GM21447 (cell line): ENCODE measurements around the gene ANO1.

Experiments
- ATAC-seq: cut with Tn5 transposase; IDR thresholded peaks from one replicate; pipeline ENCODE4 v1.9.1; 2021; ENCODE audit not compliant: unreplicated experiment

Gene ANO1

DNA sequence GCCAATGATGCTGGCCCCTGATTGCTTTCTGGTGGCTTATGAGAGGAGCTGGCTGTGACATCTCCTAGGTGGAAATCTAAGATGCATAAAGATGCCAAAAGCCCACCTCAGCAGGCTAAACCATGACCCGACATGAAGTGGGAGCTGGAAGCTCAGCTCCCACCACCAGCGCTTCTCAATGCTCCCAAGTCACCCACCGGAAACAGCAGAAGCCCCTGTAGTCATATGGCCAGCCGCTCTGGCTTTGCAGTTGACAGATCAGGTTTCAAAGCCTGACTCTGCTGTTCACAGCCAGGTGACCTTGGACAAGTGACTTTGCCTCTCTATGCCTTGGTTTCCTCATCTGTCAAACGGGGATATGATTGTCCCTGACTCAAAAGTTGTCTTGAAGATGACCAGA lies 29.1 kb upstream of the ANO1 start:
- ATAC-seq = no peak

DNA sequence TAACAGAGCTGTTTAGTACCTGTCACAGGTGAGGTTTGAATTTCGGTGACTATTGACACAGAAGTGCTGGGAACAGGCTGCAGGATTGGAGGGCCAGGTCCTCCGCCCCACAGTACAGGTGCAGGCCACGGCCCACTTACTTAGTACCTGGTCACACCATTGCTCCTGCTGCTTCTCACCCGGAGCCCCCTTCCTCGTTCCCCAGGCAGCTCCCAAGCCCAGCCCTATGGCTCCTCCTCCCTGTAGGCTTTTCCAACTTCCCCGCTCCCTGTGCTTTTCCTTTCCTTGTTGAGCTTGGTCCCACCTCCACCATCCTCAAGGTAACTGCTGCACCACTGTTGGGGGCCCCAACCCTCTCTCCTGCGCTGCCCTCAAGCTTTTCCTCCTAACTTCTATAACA lies 27.9 kb upstream of the ANO1 start:
- ATAC-seq = no peak

DNA sequence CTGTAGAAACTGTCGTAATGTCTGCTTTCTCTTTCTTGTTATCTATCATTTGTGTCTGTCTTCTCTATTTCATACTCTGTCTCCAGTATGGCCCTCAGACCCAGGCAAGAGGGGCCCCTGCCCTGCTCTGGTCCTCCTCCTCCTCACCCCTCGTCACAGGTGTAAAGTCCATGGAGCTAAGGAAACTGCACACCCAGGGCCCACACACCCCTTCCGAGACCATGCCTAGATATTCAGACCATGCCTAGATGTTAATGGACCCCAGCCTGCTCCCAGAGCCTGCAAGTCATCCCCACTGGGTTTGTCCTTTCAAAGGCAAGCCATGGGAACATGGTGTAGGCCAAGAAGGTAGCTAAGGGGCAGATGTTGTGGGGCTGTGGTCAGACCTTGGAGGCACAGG lies 24.1 kb upstream of the ANO1 start:
- ATAC-seq = no peak

DNA sequence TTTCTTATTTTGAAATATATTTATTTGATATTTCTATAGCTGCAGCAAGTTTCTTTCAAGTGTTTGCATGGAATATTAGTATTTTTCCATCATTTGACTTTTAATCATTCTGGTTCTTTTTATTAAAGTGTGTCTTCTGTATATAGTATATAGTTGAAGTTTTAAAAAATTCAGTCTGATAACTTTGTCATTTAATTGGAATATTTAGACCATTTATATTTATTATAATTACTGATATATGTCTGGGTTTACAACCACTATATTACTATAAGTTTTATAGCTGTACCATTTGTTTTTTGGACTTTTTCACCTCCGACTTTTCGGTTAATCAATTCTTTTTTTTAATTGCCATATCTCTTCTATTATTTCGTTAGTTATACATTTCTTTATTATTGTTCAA lies 22.7 kb upstream of the ANO1 start:
- no peak for ATAC-seq

DNA sequence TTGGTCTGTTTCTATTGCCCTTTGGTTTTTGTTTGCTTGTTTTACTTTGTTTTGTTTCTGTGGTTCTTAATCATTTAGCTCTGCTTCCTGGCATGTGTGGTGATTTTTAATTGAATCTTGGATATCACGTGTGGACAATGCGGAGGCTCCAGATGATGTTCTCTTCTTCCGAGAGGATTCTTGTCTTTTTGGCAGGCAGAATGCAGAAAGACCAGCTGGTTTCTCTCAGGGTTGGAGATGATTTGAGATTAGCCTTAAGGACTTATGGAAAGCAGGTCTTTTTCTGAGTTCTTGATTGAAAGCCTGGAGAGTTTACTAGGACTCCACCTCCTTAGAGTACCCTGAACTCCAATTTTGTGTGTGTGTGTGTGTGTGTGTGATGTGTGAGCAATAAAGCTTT lies 21.0 kb upstream of the ANO1 start:
- ATAC-seq = no peak

DNA sequence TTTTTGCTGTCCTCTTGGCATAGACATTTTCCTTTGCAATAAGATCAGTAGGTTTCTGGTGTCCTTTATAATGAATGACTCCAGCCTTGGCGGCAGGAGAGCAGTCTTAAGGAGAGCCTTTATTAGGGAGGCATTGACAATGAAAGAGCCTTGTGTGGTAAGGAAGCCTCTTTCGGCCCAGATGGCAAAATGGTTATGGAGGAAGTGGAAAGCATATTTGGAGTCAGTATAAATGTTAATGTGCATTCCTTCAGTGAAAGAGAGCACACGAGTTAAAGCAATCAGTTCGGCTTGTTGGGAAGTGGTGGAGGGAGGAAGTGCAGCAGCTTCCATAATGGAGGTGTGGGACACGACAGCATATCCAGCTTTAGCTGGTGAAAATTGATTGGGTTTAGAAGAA lies 18.1 kb upstream of the ANO1 start:
- ATAC-seq = no peak

DNA sequence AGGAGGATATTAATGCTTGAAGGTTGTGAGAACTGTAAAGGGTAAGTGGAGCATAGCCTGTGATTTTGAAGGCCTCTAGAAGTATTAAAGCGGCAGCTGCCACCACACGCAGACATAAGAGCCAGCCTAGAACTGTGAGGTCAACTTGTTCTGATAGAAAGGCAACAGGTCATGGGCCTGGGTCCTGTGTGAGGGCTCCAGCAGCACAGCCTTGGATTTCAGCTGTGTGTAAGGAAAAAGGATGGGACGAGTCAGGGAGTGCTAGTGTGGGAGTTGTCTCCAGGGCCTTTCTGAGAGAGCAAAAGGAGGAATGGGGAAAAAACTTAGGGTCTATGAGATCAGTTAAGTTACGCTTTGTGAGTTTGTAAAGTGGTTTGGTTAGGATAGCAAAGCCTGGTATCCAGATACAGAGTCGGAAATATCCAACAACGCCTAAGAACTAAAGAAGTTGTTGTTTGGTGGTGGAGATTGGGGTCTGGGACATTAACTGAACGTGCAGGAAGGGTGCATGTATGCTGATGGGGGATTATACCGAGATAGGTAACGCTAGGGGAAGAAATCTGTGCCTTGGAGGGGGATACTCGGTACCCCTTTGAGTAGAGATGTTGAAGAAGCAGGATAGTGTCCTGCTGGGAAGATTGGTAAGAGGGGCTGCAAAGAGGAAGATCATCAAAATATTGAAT lies 17.4 kb upstream of the ANO1 start:
- ATAC-seq = no peak

DNA sequence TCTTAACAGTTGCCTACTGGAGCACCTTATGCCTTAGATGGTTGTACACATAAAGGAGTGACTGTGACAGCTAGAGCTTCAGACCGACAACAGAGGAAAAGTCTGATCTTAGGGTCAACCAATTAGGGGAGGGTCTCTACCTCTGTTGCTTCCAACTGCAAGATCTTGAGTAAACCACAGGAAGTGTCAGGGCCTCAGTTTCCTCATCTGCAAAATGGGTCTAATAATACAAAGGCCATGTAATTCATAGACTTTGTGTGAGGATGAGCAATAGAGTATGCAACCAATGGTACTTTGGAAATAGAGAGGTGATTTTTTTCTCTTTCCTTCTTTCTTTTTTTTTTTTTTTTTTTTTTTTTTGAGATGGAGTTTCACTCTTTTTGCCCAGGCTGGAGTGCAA lies 16.4 kb upstream of the ANO1 start:
- no peak for ATAC-seq

DNA sequence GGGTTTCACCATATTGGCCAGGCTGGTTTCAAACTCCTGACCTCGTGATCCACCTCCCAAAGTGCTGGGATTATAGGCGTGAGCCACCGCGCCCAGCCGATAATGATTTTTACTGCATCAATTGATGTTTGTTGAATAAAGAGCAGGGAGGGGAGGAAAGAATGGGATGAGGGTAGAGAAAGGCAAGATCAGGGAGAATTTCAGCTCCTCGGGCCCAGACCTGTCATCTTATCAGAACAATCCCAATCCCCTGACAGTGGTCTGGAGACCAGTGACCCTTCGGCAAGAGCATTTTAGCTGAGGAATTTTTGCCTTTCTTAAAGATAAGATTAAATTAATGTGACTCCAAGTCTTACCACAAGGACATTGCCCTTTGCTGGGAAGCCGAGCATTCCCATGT lies 15.0 kb upstream of the ANO1 start:
- ATAC-seq = no peak

DNA sequence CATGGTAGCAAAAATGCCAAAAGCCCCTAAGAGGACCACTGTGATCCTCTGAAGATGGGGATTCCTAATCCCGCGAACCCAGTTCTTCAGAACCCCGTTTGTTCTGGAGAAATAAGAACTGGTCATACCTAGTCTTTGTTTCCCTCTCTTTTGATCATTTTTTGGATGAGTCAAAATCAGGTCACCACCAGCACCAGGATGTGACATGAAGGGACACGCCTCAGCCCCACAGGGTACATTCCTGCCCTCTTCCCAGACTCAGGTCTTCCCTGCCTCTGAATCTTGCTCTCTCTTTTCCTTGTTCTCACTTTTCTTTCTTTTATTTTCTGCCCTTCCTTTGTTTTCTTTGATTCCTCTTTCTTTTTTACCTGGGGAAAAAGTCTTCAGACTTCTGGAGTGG lies 14.6 kb upstream of the ANO1 start:
- no peak for ATAC-seq

DNA sequence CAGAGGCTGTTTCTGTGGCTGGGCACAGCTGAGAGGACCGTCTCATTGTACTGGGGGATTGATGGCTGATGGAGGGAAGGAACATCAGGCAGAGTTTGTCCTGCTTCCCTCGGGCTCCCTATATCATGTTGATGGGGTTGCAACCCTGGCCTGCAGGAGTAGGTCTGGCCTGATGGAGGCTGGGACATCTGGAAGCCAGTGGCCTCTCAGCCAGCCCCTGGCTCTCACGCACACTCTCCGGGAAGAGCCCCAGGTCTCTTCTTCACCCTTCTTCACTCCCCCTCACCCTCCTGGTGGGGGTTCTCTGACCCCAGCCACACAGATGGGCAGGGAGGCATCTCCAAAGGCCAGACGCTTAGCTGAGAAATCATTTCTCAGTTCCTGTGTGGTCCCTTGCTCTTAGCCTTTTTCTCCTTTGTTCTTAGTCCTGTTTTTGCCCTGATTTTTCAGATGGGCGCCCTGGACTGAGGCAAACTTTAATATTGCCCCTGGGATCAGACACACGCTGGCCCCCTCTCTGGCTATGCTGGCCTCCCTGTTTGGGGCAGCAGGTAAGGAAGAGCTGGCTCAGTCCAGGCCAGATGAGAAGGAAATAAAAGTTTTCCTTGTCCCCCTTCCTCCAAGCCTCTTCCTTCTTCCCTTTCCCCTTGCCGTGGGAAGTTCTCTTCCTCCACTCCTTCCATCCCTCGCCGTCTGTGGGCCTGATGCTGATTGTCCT lies 13.9 kb upstream of the ANO1 start:
- no peak for ATAC-seq

DNA sequence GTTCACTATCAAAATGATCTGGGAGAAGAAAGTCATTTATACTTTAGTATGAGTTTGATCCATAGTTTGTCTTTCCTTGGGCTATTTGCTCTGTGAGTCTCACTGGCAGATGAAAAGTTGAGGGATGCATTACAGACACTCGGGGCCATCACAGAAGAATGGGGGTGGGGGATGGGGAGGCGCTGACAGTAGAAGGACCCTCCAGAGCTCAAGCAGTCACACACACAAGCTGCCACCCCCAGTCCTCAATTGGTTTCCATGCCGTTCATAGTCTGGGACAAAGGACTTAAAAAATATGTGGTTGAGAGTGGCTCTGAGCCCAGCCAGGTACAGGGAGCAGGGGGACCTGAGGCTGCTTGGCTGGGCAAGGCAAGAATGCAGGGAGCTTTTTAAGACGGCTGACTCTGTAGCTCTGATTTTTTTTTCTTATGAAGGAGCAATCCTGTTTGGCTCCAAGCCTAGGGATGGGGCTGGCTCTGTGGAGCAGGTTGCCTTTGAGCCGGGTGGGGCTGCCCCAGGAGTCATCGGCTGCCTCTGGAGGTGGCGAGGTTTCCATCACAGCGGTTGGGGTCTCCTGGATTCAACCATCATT lies 13.3 kb upstream of the ANO1 start:
- ATAC-seq = no peak

DNA sequence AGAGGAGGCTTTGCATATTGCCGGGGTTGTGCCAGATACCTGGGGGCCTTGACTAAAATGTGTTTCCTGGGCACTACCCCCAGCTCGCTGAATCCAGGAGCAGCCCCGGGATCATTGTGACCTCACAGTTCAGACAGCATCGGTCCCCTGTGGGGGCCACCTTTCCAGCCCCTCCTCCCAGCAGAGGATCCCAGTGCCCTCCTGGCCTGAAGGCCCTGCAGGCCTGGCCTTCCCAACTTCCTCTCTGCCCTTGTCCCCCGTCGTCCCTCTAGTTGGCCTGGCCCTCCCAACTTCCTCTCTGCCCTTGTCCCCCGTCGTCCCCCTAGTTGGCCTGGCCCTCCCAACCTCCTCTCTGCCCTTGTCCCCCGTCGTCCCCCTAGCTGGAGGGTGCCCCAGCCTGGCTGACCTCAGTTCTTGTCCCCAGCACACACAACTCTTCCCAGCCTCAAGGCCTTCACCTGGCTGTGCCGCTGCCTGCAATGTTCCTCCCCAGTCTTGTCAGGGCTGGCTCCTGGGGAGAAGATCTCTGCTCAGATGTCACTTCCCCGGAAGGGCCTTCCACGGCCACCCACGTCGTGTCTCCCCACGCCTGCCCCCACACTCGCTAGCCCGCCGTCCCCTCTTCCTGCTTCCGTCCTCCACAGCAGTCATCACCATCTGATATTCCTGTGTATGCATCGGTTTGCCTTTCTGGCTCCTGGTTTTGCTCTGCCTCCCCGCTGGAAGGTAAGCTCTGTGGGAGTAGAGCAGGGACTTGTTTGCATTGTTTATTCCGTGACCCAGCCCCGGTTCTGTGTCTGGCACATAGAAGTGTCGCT lies 12.6 kb upstream of the ANO1 start:
- no peak for ATAC-seq

DNA sequence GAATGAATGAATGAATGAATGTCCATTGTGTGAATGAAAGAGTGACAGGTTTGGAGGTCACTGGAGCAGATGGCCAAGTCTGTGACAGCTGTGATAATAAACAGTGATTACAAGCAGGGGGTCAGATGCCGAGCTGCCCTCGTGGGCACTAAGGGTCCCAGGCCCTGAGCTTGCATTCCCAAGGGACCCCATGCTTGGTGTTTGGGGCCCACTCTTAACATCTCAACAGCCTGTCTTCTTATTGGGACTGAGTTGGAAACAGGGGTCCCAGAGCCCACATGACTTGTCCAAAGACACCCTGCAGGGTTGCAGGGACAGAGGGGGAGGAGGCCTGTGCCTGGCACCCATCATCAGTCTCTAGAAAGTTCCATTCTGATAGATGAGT lies 12.0 kb upstream of the ANO1 start:
- no peak for ATAC-seq

DNA sequence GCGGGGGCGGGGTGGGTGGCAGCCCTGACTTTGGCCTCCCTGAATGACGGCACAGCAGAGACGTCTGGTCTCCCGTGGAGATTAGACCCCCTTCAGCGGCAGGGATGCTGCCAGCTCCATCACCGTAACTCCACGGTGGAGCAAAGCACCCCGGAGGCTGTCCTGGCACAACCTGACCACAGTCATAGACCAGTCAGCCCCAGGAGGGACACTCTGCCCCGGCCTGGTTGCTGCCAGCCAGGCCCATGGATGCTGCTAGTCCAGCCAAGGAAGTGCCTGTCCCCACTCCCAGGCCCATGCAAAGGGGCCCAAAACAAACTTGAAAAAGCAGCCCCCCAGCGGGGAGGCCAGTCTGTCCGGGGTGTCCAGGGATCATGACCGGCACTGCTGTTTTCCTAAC lies 11.5 kb upstream of the ANO1 start:
- no peak for ATAC-seq

DNA sequence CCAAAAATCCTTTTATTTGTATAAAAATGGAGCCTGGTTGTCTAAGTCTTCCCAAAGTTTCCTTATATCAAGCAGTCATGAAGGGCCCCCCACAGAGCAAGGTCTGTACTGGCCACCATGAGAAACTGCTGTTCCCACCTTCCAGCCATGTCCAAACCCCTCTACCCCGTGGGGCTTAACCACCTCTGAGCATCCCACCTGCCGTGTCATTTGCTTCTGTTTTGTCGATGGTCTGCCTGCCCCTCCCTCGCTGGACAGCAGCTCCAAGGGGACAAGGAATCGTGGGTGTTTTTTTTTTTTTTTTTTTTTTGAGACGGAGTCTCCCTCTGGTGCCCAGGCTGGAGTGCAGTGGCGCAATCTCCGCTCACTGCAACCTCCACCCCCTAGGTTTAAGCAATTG lies 11.1 kb upstream of the ANO1 start:
- ATAC-seq = no peak

DNA sequence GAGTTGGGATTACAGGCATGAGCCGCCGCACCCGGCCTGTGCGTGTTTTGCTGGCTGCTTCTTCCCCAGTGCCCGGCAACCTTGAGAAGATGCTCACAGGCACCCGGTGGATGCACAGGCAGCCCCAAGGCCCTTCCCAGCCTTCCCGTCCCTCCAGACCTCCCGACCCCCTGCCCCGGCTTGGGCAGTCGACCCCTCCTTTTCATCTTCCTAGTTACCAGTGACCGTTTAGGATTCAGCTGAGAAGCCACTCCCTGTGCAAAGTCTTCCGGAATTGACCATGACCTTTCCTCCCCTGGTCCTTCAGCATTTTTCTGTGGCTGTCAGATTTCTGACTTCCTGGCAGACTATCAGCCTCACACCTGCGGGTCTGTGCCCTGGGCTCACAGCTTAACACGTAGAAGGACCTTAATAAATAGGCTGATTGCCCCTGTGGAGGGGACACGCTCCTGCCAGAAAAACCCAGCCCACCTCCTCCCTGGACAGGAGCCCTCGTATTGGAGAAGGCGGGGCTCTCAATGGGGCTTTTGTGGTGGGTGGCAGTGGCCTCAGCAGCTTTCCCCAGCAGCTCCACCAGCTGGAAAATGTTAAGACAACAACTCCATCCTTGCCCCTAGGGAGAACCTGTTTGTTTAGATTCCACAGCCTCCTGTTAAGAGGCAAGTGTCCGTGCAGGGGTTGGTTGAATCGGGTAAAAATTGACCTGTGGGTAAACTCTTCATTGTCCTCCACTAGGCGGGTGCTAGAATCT lies 10.4 kb upstream of the ANO1 start:
- ATAC-seq = no peak

DNA sequence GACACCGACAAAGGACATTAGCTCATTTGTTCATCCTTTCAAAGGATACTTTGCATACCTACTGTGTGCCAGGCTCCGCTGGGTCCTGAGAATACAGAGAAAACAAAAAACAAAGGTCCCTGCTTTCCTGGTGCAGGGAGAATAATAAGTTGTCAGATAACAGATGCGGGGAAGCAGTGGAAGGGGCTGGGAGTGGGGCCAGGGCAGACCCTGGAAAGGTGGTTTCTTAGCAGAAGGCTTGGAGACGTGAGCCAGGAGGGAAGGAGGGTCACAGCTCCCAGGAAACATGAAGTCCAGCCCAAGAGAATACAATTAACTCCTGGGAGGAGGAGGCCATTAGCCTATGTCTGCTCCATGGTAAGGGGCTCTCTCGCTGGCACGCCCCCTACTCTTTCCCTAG lies 9.8 kb upstream of the ANO1 start:
- ATAC-seq = no peak

DNA sequence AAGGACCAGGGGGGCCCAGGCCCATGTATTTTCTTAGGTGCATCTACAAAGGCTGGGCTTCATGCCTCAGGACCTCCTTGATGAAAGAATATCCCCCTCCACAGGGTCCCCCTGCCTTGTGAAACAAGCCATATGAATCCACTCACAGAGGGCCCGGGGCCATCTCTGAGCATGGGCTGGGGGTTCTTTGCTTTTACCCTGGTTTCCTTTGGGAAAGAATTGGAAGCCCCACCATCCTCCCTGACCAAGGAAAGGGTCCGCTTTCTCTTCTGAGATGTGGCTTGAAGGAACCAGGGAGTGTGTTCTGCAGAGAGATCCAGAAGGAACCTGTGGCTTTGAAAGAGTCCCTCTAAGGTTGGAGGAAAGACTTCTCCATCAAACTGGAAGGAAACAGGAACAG lies 9.2 kb upstream of the ANO1 start:
- no peak for ATAC-seq

DNA sequence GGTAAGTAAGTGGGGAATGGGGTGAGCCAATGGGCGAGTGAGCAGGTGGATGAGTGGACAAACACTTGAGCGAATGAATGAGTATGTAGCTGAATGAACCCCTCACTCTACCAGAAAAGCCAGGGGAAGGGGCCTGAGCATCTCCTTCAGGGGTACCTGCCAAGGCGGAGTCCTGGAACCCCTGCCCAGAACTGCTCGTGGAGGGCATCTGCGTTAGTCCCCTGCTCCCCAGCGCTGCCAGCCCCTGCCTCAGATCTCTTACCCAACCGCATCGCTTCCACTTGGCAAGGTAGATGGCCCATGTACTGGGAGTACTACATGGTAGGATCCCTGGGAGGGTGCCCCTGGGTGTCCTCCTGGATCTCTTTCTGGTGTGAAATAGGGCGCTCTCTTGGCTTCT lies 7.4 kb upstream of the ANO1 start:
- ATAC-seq = no peak

DNA sequence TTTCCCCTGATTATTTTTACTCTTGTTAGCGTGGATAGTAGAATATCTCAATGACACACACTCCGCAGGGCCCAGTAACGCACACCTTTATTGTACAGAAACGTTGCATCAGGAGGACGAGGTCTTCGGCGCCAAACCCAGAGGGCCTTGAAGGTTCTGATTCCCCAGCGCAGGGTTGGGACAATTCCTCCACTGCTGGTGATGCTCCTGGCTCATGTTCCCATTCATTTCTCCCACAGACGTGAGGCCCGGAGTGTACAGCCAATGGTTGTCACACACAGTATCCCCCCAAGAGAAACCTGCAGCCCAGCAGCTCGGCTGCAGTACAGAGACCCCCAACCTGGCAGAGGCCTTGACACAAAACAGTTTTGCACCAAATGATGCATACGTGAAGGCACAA lies 6.1 kb upstream of the ANO1 start:
- ATAC-seq = no peak
